ENCODE data around the gene OGFOD3.

OGFOD3 gene

DNA sequence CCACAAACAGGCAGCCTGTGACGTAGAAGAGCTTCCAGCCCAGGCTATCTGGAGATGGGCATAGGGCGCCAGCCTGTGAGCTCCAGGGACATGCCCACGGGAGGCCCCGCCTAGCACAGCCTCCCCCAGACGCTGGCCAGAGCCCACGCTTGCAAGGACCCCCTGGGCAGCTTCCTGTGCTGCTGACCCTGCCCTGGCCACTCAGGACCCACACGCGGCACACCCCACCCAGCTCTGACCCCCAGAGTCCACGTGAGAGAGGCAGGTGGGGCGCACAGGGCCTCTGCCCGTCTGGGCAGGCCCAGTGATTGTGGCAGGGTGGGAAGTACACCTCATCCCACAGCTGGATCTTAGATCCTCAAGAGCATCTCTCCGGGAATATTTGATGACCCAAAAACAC, 28.3 kb upstream of the OGFOD3 start:
- DNase-seq (ENCODE audit: low spot score) = no peak

GRCh38 chr17:82446124-82446523, 27.7 kb upstream of the OGFOD3 start:
- DNase-seq (ENCODE audit: low spot score) = no peak

DNA sequence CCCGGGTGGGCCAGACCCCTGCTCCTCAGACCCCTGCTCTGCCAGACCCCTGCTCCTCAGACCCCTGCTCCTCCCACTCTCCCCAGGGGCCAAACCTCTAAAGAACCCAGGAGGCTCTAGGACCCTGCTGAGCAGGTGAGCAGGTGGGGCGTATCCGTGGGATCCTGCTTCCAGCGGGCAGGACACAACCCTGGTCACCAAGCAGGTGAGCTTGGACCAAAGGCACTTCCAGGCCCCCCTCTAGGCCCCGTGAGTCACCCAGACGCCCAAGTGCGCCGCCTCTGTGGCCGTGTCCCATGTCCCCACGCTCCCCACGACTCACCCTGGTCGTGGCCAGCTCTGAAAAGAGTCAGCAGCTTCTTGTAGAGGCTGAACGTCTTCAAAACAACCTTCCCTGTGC, 27.2 kb upstream of the OGFOD3 start:
- DNase-seq (ENCODE audit: low spot score) = no peak

DNA sequence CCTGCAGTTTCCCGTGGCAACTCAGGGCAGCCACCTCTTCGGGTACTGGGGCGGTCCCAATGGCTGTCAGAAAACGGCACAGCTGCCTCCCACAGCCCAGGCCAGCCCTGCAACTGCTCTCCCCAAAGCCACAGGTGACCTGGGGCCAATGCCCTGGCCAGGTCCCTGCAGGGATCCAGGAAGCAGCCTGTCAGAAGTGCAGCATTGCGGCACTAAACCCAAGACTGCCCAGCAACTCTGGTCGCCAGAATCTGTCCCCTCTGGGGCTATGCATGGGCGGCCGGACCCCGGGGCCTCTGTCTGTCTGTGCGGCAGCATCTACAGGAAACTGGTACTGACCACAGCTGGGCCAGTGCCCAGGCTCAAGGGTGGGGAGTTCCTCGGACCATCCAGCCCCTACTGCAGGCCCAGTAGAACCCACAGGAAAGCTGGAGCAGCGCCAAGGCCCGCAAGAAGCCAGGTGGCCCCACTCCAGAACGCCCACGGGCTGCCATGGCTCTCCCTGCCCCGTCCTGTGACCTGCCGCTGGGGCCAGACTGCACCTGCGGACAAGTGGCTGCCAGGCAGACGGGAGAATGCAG, 26.6 kb upstream of the OGFOD3 start:
- DNase-seq (ENCODE audit: low spot score) = peak; percentile 23

DNA sequence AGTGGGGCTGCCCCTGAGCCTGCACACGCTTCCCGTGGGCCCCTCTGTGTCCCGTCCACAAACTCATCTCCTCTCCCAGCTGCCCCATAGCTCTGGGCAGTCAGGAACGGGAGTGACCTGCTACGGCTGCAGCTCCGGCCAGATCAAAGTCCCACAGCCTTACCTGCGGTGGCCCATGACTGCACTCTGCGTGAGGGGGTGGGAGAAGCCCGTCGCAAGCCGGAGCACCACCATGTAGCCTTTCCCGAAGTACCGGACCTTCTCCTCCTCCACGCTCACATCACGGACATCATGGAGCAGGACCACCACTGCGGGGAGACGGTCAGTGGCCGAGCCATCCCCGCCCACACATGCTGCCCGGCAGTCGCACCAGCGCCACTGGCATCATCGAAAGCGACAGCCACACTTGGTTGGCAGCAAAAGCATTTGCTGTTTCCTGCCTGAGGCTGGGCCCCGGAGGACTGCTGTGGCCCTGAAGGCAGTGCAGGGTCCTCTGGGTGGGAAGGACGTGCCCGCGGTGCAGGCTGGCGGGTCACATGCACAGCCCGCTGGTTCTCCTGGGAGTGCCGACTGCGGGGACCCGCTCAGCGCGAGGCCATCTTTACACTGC, 26.0 kb upstream of the OGFOD3 start:
- no peak for DNase-seq (ENCODE audit: low spot score)

- no peak for DNase-seq (ENCODE audit: low spot score)
Observed at GRCh38 chr17:82443465-82444283, 25.3 kb upstream of the OGFOD3 start.

- DNase-seq (ENCODE audit: low spot score) = no peak
Observed at GRCh38 chr17:82442643-82443464, 24.5 kb upstream of the OGFOD3 start.

- no peak for DNase-seq (ENCODE audit: low spot score)
Observed at GRCh38 chr17:82441691-82442487, 23.5 kb upstream of the OGFOD3 start.

DNA sequence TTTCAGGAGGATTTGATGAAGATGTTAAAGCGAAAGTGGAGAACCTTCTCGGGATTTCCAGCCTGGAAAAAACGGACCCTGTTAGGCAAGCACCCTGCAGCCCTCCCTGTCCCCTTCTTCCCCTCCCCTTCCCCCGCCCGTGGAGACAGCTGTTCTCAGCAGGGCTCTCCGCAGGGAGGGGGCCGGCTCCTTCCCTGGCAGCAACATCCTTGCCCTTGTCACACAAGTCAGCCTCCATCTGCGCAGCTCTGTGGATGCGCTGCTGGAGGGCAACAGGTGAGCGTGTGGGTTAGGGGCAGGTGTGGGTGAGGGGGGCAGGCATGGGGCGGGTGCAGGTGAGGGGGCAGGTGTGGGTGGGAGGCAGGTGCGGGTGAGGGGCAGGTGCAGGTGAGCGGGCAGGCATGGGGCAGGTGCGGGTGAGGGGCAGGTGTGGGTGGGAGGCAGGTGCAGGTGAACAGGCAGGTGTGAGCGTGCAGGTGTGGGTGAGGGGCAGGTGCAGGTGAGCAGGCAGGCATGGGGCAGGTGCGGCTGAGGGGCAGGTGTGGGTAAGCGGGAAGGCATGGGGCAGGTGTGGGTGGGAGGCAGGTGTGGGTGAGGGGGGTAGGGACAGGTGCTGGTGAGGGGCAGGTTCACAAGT, 22.7 kb upstream of the OGFOD3 start:
- DNase-seq (ENCODE audit: low spot score) = no peak

- DNase-seq (ENCODE audit: low spot score) = peak; percentile 31
Observed at GRCh38 chr17:82440469-82440981, 22.1 kb upstream of the OGFOD3 start.

DNA sequence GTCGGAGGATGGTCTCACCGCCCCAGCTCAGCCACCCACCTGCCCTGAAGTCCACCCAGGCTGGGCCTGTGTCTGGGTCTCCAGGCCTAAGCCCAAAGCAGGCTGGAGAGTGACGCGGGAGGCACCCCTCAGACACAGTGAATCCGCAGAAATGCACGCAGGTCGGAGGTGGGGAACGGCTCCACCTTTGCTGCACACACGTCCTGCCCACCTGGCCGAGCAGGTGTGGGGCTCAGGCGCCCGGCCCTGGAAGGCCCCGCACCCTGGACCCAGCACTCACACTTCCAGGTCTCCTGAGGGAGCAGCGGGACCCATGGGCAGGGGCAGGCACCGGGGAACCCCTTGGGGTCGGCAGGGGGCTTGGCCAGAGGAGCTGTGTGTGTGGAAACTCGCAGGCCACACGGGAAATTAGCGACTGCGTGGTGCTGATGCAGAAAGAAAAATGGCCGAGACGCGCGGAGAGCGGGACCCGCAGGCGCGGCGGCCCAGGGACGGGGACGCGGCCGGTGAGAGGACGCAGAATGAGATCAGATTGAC, 21.5 kb upstream of the OGFOD3 start:
- DNase-seq (ENCODE audit: low spot score) = no peak

- no peak for DNase-seq (ENCODE audit: low spot score)
Observed at GRCh38 chr17:82439194-82439828, 20.9 kb upstream of the OGFOD3 start.

- DNase-seq (ENCODE audit: low spot score) = no peak
Observed at GRCh38 chr17:82438401-82439193, 20.2 kb upstream of the OGFOD3 start.

DNA sequence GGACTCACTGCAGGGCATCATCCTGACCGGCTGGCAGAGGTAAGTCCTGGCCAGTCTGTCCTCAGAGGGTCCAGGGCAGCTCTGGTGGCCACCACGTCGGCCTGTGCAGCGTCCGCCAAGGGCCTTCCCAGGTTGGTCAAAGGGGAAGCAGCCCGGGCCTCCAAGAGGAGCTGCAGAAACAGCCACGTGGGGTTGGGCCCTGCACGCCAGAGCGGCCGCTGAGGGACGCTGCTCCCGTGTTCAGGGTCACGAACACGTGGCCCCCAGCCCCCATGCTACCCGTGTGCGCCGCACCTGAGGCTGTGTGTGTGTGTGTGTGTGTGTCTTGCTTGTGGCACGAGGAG, 18.9 kb upstream of the OGFOD3 start:
- DNase-seq (ENCODE audit: low spot score) = no peak

- DNase-seq (ENCODE audit: low spot score) = no peak
Observed at GRCh38 chr17:82436601-82437324, 18.4 kb upstream of the OGFOD3 start.

DNA sequence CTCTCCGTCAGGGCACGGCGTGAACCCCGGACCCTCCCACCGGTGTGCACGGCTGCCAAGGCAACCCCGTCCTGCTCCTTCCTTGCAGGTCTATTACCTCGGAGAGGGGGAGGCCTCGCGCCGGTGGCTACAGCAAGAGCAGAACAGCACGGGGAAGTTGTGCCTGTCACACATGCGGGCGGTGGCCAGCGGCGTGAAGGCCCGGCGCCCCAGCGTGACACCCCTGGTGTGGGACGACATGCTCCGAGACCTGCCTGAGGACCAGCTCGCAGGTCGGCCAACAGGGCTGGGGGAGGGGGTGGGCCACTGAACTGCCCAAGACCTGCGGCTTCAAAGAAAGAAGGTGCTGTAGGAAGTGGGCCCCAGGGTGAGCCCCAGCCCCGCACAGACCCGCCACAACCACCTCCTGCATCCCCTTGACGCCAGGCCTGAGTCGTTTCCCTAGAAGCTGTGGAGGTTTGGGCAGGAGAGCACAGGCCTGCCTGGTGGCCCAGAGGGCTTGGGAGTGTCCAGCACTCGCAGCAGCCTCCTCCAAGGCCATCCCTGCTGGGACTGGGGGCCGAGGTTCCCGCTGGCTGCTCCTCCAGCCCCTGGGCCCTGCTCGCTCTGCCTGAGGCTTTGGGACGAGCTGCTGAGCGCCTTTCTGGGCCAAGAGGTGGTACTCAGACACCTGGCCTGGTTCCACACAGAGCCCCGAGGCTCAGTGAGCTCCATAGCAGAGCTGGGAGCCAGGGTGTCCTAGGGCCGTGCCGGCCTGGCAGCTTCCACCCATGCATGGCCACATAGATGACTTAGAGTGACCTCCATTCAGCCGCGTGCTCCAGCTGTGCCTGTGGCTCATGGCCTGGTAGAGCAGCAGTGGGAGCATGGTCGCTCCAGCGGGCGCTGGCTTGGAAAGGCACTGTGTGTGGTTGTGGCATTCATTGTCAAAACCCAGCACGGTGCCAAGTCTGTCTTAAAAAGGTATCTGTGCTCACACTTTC, 17.5 kb upstream of the OGFOD3 start:
- DNase-seq (ENCODE audit: low spot score) = no peak

GRCh38 chr17:82435103-82435502, 16.7 kb upstream of the OGFOD3 start:
- DNase-seq (ENCODE audit: low spot score) = no peak

- DNase-seq (ENCODE audit: low spot score) = no peak
Observed at GRCh38 chr17:82434216-82434565, 15.8 kb upstream of the OGFOD3 start.

Data from globus pallidus (tissue), 1 donor.